Transverse colon (tissue), 4 donors: ENCODE measurements around the gene SPTA1. TPM values are rescaled to one million over a fixed set of nuclear protein-coding genes. Genes with fewer than 3 reads are reported as not detected.

ENCODE experiments used
- DNase-seq: peaks from one replicate; pipeline ENCODE4 v3.0.0-alpha.2; 2019
- H3K27ac ChIP-seq, 4 donors: fragments of 200-600 bp; sonication (generic); 2 replicates each; pipeline ENCODE4 v1.5.1; 2016 to 2018; ENCODE audit warnings: inconsistent platforms in 4 of 4
- H3K27me3 ChIP-seq: fragments of 200-600 bp; sonication (generic); 2 replicates; pipeline ENCODE4 v1.5.1; 2017; ENCODE audit warnings: inconsistent platforms
- H3K36me3 ChIP-seq, 4 donors: fragments of 200-600 bp; sonication (generic); 2 replicates each; pipeline ENCODE4 v1.5.1; 2017 to 2019; ENCODE audit warnings: inconsistent platforms in 4 of 4
- H3K4me1 ChIP-seq, 4 donors: fragments of 200-600 bp; sonication (generic); 2 replicates each; pipeline ENCODE4 v1.5.1; 2017 to 2020; ENCODE audit warnings: inconsistent platforms in 4 of 4
- H3K4me3 ChIP-seq, 4 donors: fragments of 200-600 bp; sonication (generic); 1 replicate in 1 of 4; 2 replicates in 3 of 4; pipeline versions ENCODE4 v1.5.1 to v1.6.1; 2017 to 2019; ENCODE audit warnings: inconsistent platforms in 4 of 4
- H3K9me3 ChIP-seq, 2 donors: fragments of 200-600 bp; sonication (generic); 2 replicates each; pipeline ENCODE4 v1.5.1; 2017 to 2019; ENCODE audit warnings: inconsistent platforms in 2 of 2
- CTCF ChIP-seq, 5 experiments: fragments of 200-600 bp in 3 of 5; fragments of 450-650 bp in 2 of 5; sonication (generic) in 3 of 5; IDR thresholded peaks; 1 replicate in 2 of 5; 2 replicates in 3 of 5; pipeline ENCODE4 v1.5.1; 2016 to 2017; ENCODE audit warnings: antibody characterized with exemption in 5 of 5, inconsistent platforms in 3 of 5, mild to moderate bottlenecking in 2 of 5, moderate library complexity in 1 of 5
- EP300 ChIP-seq: sonication (generic); formaldehyde crosslinking; IDR thresholded peaks from one replicate; pipeline ENCODE4 v1.6.1; 2017; ENCODE audit warnings: antibody characterized with exemption, low read depth
- POLR2A ChIP-seq: fragments of 450-650 bp; IDR thresholded peaks from one replicate; pipeline ENCODE4 v1.6.1; 2016; ENCODE audit warnings: antibody characterized with exemption, mild to moderate bottlenecking, moderate library complexity
- POLR2AphosphoS5 ChIP-seq, 3 donors: sonication (generic); formaldehyde crosslinking; IDR thresholded peaks; one replicate each; pipeline ENCODE4 v1.6.1; 2016; ENCODE audit warnings: antibody characterized with exemption in 3 of 3
- WGBS, 2 donors: methylation state at CpG; one replicate each; pipeline ENCODE4 v1.1.5; 2018; ENCODE audit warnings: low coverage in 1 of 2; 5-methylcytosine and 5-hydroxymethylcytosine counted together
- in situ Hi-C, 4 donors: fragments of 200-750 bp; cut with MboI; loops; one replicate each; pipeline versions ENCODE4 v1.15.0 to v1.15.1; 2017; ENCODE audit warnings: low sequenced_read_pairs in 3 of 4, low pct_ligation_motif_present in 1 of 4, low pct_unique_long_range_greater_than_20kb in 1 of 4
- intact Hi-C: fragments of 100-400 bp; cut with DNase I; formaldehyde crosslinking; loops from one replicate; pipeline ENCODE4 v1.15.1; 2023; ENCODE audit warnings: low total_unique reads
- total RNA-seq, 4 donors: library from RNA; depleted of rRNA; stranded (reverse); fragments of >200 nt; gene quantifications; one replicate each; pipeline ENCODE4 v1.1.0, GENCODE V29; 2016

The SPTA1 gene
- total RNA-seq, 4 donors from 2014 or later: under 0.01 TPM; not detected in 3

- H3K27ac ChIP-seq: no peak overlapping the region
- H3K4me3 ChIP-seq: no peak overlapping the region
- intact Hi-C loops: no loop called here
- no peaks in the 10 kb centered on the region for H3K4me1 ChIP-seq
- in situ Hi-C loops: no loop called here
- 59 to 60% methylated on average over 3 of the region's 3 CpGs for WGBS, 2 donors
- H3K27me3 ChIP-seq: no peaks in the 10 kb centered on the region
- H3K36me3 ChIP-seq: no peaks in the 10 kb centered on the region
- DNase-seq: no peak
- no peak for TF ChIP-seq EP300
- TF ChIP-seq CTCF (IDR thresholded peaks at IDR 0.05): no peak
- no peak for TF ChIP-seq POLR2AphosphoS5 (IDR thresholded peaks at IDR 0.05)
- TF ChIP-seq POLR2A: no peak
- H3K9me3 ChIP-seq: no peaks in the 10 kb centered on the region
These were observed 33.1 kb upstream of the SPTA1 start for GRCh38 chr1:158719664-158720063.

GRCh38 chr1:158717344-158717743 is 30.8 kb upstream of the SPTA1 start:
- no peaks in the 10 kb centered on the region for H3K4me1 ChIP-seq
- no peak overlapping the region for H3K4me3 ChIP-seq
- no peak for DNase-seq
- no peaks in the 10 kb centered on the region for H3K9me3 ChIP-seq
- in situ Hi-C loops: no loop called here
- H3K27me3 ChIP-seq: no peaks in the 10 kb centered on the region
- 65 to 90% methylated on average over 4 to 6 of the region's 6 CpGs for WGBS, 2 donors
- TF ChIP-seq POLR2A (no peak), EP300 (no peak), POLR2AphosphoS5 (IDR thresholded peaks at IDR 0.05) (no peak), CTCF (IDR thresholded peaks at IDR 0.05) (no peak)
- no peaks in the 10 kb centered on the region for H3K36me3 ChIP-seq
- intact Hi-C loops: no loop called here
- no peak overlapping the region for H3K27ac ChIP-seq

- Histone ChIP-seq H3K4me3 (no peak overlapping the region), H3K27ac (no peak overlapping the region), H3K4me1 (no peaks in the 10 kb centered on the region), H3K36me3 (no peaks in the 10 kb centered on the region), H3K27me3 (no peaks in the 10 kb centered on the region), H3K9me3 (no peaks in the 10 kb centered on the region)
- TF ChIP-seq POLR2AphosphoS5 (IDR thresholded peaks at IDR 0.05): no peak
- no peak for TF ChIP-seq POLR2A
- no peak for TF ChIP-seq CTCF (IDR thresholded peaks at IDR 0.05)
- TF ChIP-seq EP300: no peak
- no peak for DNase-seq
- intact Hi-C loops: no loop called here
- 68 to 75% methylated on average over 1 of the region's 1 CpG for WGBS, 2 donors
- in situ Hi-C loops: no loop called here
These were observed 29.8 kb upstream of the SPTA1 start for GRCh38 chr1:158716335-158716734.

- in situ Hi-C loops: no loop called here
- TF ChIP-seq POLR2AphosphoS5 (IDR thresholded peaks at IDR 0.05): no peak
- no peak for TF ChIP-seq CTCF (IDR thresholded peaks at IDR 0.05)
- TF ChIP-seq EP300: no peak
- TF ChIP-seq POLR2A: no peak
- no peaks in the 10 kb centered on the region for H3K36me3 ChIP-seq
- H3K27me3 ChIP-seq: no peaks in the 10 kb centered on the region
- DNase-seq: no peak
- no peaks in the 10 kb centered on the region for H3K9me3 ChIP-seq
- no peak overlapping the region for H3K4me3 ChIP-seq
- H3K4me1 ChIP-seq: no peaks in the 10 kb centered on the region
- no peak overlapping the region for H3K27ac ChIP-seq
- 17 to 20% methylated on average over 1 of the region's 1 CpG for WGBS, 2 donors
- intact Hi-C loops: no loop called here
These were observed 28.2 kb upstream of the SPTA1 start for GRCh38 chr1:158714754-158715153.
